Choroid plexus epithelial cell (primary cell): ENCODE data around the gene ZFP1.

Source experiments
- DNase-seq: peaks from one replicate; pipeline ENCODE4 v3.0.0-alpha.2; 2010; ENCODE audit warnings: low read depth
- H3K4me3 ChIP-seq: 2 replicates; pipeline ENCODE4 v1.5.1; 2011; ENCODE audit warnings: low read depth, mild to moderate bottlenecking, control low read depth, low read length, moderate library complexity
- TF ChIP-seq, protein P1 (sequence below): conservative IDR thresholded peaks from 2 replicates; pipeline ENCODE4 v1.5.1; 2011; ENCODE audit warnings: low read depth, mild to moderate bottlenecking, control low read depth, inconsistent platforms, low read length, moderate library complexity

Gene ZFP1

GRCh38 chr16:75114179-75114945 is 34.0 kb upstream of the ZFP1 start:
- TF ChIP-seq, protein P1, sequence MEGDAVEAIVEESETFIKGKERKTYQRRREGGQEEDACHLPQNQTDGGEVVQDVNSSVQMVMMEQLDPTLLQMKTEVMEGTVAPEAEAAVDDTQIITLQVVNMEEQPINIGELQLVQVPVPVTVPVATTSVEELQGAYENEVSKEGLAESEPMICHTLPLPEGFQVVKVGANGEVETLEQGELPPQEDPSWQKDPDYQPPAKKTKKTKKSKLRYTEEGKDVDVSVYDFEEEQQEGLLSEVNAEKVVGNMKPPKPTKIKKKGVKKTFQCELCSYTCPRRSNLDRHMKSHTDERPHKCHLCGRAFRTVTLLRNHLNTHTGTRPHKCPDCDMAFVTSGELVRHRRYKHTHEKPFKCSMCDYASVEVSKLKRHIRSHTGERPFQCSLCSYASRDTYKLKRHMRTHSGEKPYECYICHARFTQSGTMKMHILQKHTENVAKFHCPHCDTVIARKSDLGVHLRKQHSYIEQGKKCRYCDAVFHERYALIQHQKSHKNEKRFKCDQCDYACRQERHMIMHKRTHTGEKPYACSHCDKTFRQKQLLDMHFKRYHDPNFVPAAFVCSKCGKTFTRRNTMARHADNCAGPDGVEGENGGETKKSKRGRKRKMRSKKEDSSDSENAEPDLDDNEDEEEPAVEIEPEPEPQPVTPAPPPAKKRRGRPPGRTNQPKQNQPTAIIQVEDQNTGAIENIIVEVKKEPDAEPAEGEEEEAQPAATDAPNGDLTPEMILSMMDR: no peak
- no peak for DNase-seq
- H3K4me3 ChIP-seq: no peak overlapping the region

DNA sequence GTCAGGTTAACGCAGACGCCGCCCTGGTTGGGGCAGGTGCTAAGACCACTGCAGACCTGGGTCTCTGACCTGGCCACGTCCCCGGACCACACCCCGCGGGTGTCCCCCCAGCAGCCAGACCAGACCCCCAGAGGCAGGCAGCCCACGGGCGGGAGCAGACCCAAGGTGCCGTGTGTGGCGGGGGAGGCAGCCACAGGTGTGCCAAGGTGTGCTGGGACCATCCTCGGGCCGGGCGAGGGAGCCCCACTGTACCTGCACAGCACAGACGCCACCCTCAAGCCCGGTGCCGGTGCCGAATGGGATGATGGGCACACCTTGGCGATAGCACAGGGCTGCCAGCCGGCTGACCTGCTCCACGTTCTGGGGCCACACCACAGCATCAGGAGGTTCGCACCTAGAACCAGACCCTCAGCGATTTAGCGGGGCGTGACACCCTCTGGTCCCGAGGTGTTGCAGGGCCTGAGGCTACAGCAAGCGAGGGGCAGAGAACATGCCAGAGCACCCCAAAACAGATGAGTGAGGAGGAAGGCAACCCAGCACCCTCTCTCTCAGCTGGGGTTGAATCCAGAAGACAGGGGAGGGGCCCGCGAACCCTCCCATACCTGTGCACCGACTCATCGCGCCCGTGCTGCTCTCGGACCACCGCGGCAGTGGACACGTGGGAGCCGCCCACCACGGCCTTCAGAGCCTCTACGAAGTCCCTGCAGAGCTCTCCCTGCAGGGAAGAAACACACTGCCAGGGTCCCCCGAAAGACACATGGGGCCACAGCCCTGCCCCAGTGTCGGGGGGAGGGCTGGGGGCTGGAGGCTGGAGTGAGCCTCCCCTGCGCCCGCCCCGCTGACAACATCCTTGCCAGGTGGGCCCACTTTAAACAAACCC is 33.1 kb upstream of the ZFP1 start:
- DNase-seq: no peak
- no peak overlapping the region for H3K4me3 ChIP-seq
- TF ChIP-seq, protein P1: no peak

DNA sequence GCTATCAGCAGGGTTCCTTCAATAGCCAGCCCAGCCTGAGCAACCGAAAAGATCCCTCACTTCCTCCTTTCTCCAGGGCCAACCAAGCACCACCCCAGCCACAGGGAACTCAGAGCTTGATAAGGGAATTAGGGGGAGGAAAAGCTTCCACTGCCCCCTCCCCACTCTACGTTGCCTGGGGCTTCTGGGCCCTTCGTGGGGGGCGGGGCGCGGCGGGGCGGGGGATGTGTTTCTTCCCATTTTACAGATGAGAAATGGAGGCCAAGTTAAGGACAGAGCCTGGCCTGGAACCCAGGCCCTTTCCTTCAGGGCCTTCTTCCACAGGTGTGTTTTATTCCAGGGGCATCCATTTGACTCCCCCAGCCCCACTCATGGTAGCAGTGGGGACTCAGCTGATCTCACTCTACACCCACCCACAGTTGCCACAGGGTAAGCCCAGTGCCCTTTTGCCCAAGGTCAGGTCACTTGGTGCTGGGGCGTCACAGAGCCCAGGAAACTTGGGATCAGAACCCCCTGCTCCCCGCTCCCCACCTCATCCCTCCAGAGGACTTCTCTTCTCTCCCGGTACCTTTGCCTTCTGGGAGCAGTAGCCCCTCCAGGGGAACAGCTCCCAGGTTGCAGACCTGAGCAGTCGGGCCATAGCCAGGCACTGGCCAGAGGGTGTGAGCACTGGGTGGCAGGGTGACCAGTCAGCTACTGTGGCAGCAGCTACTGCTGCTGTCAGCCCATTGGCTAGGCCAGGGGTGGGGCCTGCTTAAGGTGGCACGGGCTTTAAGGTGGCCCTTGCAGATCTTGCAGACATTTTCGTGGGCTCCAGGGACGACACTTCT is 32.0 kb upstream of the ZFP1 start, which contains the start of gene LDHD:
Gene LDHD, minus strand, starts transcription at position 700 of the 830 bp plus-strand sequence. Its CDS starts 60 bp downstream, at position 640.
- peak; percentile 66 for DNase-seq
- TF ChIP-seq, protein P1: no peak
- H3K4me3 ChIP-seq: peak within 1 kb of the TSS; percentile 60

GRCh38 chr16:75116911-75117245 is 31.4 kb upstream of the ZFP1 start:
- H3K4me3 ChIP-seq: no peak overlapping the region
- no peak for DNase-seq
- TF ChIP-seq, protein P1: no peak

GRCh38 chr16:75118943-75119539 is 29.3 kb upstream of the ZFP1 start:
- TF ChIP-seq, protein P1: no peak
- DNase-seq: no peak
- no peak overlapping the region for H3K4me3 ChIP-seq

DNA sequence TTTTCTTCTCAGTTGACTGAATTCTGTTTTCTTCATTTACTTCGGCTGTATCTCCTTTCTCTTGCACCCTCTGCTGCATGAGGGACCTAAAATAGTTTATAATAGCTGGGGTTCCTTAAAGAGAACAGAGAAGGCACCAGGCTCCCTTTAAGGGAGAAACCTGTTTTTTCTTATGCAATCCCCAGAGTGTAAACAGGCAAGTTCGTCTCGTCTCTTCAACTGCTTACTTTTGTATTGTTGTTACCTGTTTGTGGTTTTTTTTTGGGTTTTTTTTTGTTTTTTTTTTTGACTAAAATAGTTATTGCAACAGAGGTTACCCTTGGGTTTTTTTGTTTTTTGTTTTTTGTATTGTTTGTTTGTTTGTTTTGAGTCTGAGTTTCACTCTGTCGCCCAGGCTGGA is 28.1 kb upstream of the ZFP1 start:
- TF ChIP-seq, protein P1: no peak
- no peak for DNase-seq
- H3K4me3 ChIP-seq: no peak overlapping the region
